IPS DF 4.7 (cell line): ENCODE measurements around the gene DST.

Experiments used
- DNase-seq: peaks from one replicate; pipeline ENCODE4 v3.0.0-alpha.2; 2013; ENCODE audit warnings: low spot score; ENCODE audit errors: extremely low read depth

DST gene

GRCh38 chr6:56486681-56487080 is 156.0 kb downstream of the DST start:
- no peak for DNase-seq

DNA sequence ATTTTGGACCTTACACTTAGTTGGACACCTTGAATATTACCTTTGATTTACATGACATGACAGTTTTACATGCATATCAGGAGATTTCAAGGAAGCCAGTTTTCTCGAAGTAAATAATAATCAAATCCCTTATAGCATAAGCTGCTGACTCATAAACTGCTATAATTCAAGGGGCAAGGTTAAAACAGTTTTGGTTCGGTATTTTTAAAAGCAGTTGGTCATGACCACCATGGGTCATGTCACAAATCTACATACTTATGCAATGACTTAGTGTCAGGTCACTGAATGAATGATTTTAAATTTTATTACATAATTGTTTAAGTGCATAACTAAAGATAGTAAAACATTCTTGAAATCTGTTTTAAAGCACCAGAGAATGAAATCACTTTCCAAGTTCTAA is 158.0 kb downstream of the DST start:
- no peak for DNase-seq

DNA sequence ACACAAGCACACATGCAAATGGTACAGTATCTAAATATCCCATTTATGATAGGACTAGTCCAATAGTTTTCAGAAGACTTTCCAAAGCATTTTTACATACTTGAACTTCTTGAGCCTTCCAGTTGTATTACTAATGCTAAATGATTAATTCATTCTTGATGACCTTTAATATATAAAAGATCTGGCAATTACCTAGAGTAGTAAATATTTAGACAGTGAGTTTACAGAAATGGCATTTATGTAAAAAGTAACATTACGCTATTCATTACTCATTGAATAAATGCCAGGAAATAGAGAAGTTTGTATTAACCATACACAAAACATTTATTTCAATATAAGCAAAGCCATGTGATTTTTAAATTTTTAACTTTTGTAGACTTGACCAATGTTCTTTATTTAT is 158.8 kb downstream of the DST start:
- DNase-seq: no peak

GRCh38 chr6:56482525-56482924 is 160.2 kb downstream of the DST start:
- no peak for DNase-seq

GRCh38 chr6:56481957-56482356 is 160.7 kb downstream of the DST start:
- no peak for DNase-seq

GRCh38 chr6:56480654-56481337 is 161.9 kb downstream of the DST start:
- no peak for DNase-seq

GRCh38 chr6:56480246-56480645 is 162.4 kb downstream of the DST start:
- DNase-seq: no peak

GRCh38 chr6:56479381-56479780 is 163.3 kb downstream of the DST start:
- no peak for DNase-seq

DNA sequence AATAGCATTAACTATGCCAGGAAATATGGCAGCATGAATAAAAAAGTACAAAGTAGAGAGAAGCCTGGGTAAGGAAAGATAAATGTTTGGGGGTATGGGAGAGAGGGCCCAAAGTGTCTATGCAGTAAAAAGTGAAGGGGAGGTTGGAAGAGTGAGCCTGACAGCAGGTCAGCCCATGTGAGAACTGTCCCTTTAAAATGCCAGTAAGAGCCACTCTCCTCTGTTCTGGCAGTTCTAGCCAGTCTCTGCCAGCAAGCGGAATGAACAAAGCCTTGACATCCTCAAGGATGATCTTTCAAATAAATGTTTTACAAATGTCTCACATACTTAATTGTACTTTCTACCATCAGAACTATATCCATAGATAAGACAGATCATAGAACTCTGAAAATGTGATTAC is 164.5 kb downstream of the DST start:
- DNase-seq: no peak

- DNase-seq: no peak
These were observed 165.4 kb downstream of the DST start for GRCh38 chr6:56477241-56477640.

GRCh38 chr6:56475736-56476457 is 166.8 kb downstream of the DST start:
- no peak for DNase-seq

- no peak for DNase-seq
These were observed 168.2 kb downstream of the DST start for GRCh38 chr6:56474532-56474931.

DNA sequence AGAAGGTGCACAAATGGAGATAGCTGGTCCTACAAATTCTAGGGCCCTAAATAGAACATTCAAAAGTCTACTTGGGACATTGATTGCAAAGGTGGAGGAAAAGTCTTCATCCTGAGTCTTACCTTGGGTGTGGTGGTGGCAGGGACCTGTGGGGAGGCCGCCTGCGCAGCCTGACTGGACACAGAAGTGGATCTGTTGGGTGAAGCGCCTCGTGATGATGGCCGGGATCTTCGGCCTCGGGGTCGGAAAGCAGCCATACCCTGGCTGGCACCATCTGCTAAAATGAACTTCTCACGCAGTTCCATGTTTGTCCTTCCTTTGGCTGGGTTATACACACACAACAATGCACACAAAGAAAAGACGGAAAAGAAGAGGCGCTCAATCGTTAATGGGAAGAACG is 179.2 kb downstream of the DST start:
- no peak for DNase-seq

- DNase-seq: no peak
These were observed 183.5 kb downstream of the DST start for GRCh38 chr6:56459030-56459805.

GRCh38 chr6:56458324-56458884 is 184.3 kb downstream of the DST start:
- DNase-seq: no peak

DNA sequence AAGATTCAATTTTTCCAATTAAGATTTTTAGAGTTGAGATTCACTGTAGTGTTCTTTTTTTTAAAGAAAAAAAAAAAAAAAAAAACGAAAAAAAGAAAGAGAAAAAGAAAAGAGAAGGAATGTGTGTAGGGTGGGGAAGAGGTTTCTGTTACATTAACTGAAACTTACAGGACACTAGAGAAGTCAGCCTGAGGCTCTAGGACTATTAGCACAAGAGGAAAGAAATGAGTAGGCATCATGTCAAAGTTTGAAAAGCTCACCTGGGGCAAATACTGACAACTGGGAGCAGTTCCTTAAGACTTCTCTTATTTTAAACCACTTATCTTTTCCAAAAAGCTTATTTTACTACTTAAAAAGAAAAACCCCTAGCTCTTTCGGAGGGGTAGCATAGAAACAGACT is 185.9 kb downstream of the DST start:
- no peak for DNase-seq

- no peak for DNase-seq
These were observed 191.6 kb downstream of the DST start for GRCh38 chr6:56450882-56451739.

GRCh38 chr6:56450376-56450775 is 192.3 kb downstream of the DST start:
- DNase-seq: no peak

- no peak for DNase-seq
These were observed 194.6 kb downstream of the DST start for GRCh38 chr6:56448046-56448445.

- DNase-seq: no peak
These were observed 196.9 kb downstream of the DST start for GRCh38 chr6:56445818-56446217.

GRCh38 chr6:56444855-56445254 is 197.8 kb downstream of the DST start:
- no peak for DNase-seq
